NCI-H460 (cell line): Measurements from ENCODE around the gene EIPR1. TPM values are rescaled to one million over a fixed set of nuclear protein-coding genes. Genes with fewer than 3 reads are reported as not detected.

Experiments used
- DNase-seq: peaks from one replicate; pipeline ENCODE4 v3.0.0-alpha.2; 2016; ENCODE audit warnings: low read depth; ENCODE audit errors: extremely low read depth
- total RNA-seq: library from RNA; depleted of rRNA; stranded (reverse); fragments of >200 nt; shearing (Covaris generic); gene quantifications from 2 replicates; pipeline ENCODE4 v1.2.3, GENCODE V29; 2014

EIPR1 gene
- total RNA-seq, 1 experiment from 2014 or later, result 56.5 TPM

DNA sequence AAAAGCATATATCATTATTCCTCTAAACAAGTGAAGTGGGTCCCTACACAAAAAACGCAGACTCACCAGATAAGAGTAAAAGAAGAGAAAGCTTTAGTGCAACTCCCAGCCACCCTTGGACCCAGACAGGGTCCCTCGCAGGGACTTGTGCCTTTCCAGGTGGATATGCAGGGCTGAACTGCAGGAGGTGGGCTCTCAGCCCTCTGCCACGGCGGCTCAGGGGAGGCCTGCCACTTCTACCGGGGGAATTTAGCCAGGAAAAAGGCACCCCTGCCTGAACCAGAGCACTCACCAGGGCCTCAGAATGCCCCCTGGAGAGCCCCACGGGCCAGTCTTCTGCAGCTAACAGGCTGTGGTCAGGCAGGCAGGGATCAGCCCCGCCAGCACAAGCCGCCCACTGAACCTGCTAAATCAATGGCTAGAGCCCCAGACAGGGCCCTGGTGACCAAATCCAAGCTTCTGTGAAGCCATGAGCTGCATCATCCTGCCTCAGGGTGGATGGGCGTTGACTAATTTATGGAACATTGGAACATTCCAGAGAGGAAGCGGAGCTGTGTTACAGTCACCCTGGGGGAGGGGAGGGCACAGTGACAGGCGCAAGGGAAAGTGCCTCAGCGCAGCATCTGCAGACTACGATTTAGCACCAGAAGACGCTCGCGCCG, 209.3 kb downstream of the EIPR1 start:
- no peak for DNase-seq

DNA sequence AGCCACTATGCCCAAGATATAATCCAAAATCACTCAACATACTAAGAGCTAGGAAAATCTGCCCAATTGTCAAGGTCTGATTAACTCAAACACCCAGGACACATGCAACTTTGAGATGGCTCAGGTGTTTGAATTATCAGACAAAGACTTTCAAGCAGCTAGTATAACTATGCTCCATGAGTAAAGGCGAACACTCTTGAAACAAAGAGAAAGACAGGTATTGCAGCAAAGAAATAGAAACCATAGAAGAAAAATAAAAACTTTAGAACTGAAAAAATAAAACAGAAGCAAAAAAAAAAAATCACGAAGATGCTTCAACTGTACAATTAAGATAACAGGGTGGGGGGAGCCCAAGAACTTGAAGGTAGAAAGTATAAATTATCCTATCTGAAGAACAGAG, 214.2 kb downstream of the EIPR1 start:
- DNase-seq, result no peak

DNA sequence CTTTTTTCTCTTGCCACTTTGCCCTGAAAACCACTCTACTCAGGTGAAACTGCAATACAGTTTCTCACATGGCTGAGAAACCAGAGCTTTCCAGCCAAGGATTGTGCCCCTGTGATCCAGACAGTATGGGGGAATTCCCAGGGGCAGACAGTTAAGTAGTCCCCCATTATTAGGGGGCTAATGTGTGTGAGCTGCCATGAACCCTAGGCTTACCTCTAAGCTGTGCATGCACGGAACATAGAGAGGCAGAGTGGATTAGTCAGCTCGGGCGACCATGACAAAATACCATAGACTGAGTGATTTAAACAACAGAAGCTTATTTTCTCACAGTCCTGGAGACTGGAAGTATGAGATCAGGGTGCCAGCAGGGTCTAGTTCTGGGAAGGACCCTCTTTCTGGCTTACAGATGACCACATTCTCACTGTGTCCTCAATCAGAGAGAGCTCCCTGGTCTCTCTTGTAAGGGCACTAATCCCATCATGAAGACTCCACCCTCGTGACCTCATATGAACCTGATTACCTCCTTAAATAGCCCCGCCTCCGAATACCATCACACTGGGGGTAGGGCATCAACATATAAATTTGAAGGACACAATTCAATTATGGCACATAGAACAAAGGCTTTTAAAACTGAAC, 215.1 kb downstream of the EIPR1 start:
- no peak for DNase-seq

DNA sequence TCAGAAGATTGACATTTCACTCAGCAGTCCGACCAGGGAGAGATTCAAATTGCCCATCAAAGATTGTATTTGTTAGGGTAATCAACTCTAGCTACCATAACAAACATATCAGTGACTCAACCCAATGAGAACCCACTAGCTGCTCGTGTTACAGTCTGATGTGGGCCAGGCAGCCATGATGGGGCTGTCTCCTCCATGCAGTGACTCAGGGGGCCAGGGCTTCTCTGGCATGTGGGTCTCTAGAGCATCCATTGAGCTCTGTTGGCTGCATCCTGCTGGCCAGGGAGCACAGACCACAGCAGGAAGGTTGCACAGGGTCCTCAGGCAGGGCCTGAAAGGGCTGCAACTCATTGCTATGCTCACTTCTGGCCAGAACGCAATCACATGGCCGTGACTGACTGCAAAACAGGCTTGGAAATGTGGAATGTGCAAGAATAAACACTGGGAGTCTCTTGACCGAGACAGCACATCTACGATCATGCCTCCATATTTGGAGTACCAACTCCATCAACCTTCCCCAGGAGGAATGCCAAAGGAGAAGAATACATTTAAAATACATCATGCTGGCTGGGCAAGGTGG, 216.8 kb downstream of the EIPR1 start:
- DNase-seq, result no peak

DNA sequence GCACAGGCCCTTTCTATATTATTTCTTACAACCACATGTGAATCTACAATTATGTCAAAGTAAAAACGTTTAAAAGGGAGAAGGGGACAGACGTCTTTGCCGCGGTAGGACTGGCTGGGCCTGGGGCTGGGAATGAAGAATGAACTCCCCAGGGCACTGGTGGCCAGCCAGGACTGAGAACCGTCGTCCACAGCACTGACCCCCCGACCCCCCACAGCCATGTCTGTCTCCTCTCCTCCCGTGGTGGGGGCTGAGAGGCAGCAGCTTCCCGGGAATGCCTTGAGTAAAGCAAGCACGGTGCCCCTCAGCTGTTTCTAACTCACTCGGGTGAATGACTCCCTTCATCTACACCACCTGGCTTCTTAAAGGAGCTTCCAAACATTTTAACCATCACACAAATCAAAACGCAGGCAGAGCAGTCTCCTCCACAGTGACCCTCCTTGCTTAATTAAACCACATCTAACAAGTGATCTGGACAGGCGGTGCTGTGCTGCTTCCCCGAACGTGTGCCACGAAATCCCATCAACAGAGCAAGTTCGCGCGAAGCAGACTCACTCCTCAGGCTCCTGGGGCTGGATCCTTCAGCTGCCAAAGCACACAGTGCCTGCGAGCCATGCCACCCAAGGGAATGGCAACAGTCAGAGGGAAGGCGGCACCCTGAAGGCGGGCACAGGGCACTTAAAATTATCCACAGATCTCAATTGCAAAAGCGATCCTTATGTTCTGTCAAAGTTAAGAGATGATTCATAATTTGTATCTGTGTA, 217.7 kb downstream of the EIPR1 start:
- DNase-seq, result no peak

DNA sequence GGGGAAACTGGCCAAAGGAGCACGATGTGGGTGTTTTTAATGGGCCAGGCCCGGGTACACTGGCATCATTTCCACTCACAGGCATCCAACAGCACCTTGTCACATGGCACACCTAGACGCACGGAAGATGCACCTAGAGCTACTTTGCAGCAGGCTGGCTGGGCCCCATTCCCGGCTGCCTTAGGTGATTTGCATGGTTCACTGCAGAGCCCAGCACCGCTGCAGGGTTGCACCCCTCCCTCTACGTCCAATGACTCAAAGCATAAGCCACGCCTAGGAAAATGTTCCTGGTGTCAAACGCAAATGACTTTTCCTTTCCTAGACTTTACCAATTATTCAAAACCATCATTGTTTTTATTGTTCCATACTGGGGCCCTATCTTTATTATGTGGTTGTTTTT, 222.9 kb downstream of the EIPR1 start:
- DNase-seq, result no peak

DNA sequence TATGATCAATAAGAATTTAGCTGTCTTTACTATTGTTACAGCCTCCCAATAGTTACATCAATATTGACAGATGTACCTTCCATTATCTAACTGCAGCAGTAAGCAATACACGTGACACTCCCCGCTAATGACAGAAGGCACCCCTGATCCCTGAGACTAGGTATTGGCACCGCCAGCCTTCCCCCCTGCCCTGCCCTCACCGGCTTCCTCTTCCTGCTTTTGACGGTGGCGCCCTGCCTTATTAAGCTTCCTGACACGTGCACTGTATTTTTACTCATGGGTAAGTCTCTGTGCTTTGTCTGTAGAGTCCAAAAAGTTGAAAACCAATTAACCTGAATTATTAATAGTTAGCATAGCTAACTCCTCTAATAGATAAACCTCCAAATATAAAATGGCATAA, 223.5 kb downstream of the EIPR1 start:
- DNase-seq, result no peak

DNA sequence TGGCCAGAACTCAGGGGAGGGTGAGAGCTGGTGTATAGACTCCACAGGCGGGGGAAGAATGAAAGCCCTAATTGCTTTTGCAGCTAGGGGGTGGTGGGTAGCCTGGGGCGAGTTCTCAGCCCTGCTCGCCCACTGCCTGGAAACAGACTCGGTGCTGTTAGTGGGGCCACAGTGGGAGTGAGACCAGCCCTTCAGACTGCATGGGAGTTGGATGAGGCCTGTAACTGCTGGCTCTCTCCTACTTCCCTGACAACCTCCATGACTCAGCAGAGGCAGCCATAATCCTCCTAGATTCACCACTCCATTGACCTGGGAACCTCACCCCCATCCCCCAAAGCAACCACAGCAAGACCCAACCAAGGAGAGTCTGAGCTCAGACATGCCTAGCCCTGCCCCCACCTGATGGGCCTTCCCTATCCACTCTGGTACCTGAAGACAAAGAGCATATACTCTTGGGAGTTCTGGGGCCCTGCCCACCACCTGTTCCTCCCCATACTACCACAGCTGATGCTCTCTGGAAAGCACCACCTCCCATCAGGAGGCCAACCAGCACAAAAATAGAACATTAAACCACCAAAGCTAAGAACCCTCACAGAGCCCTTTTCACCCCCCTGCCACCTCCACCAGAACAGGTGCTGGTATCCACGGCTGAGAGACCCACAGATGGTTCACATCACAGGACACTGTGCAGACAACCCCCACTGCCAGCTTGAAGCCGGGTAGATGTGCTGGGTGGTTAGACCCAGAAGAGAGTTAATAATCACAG, 226.3 kb downstream of the EIPR1 start:
- no peak for DNase-seq

DNA sequence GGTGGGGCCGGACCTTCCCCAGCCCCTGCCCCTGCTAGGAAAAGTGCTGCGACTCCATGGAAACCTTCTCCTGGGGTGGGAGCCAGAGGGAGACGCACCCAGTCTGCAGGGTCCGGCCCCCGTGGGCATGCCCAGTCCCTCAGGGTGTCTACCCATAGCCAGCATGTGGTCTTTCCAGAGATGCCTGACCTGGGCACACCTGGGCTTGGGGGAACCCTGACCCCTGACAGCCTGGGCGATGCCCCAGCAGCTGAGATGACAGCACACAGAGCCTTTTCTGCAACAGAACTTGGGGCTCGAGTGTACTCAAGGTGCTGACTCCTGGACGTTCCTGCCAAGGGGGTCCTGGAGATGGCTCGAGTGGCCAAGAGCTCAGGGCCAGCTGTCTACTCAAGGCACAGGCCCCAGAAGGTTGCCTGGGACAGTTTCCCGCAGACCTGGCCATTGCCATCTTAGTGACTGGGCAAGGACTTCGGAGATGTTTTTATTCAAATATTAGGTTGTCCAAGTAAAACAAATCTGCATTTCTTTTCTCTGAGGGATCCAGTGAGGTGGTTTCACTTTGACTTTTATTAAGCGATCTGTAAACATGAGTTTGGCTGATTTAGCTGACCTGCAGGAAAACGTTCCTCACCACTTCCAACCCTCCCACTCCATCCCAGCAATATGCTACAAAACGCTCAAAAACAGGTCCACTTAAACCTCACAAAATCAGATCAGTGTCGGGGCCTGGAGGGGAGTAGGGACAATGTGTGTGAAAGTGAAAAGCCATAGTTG, 228.0 kb downstream of the EIPR1 start:
- DNase-seq, result no peak

DNA sequence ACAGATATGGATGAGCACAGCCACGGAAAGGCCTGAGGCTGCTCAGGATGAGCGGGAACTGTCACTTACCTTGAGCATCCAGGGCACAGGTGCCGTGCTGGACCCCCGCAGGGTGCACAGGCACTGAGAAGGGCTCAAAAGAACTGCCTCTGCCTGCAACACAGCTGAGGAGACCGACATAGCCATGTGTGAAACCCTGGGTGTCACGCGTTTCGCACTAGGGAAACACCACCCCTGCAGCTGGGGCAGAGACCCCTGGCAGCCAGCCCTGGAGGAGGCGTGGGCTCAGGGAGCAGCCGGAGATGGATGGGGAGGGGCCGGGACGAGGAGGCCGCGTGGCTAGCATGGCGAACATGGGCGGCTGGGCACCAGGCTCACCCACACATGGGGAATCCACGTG, 228.9 kb downstream of the EIPR1 start:
- DNase-seq, result no peak

DNA sequence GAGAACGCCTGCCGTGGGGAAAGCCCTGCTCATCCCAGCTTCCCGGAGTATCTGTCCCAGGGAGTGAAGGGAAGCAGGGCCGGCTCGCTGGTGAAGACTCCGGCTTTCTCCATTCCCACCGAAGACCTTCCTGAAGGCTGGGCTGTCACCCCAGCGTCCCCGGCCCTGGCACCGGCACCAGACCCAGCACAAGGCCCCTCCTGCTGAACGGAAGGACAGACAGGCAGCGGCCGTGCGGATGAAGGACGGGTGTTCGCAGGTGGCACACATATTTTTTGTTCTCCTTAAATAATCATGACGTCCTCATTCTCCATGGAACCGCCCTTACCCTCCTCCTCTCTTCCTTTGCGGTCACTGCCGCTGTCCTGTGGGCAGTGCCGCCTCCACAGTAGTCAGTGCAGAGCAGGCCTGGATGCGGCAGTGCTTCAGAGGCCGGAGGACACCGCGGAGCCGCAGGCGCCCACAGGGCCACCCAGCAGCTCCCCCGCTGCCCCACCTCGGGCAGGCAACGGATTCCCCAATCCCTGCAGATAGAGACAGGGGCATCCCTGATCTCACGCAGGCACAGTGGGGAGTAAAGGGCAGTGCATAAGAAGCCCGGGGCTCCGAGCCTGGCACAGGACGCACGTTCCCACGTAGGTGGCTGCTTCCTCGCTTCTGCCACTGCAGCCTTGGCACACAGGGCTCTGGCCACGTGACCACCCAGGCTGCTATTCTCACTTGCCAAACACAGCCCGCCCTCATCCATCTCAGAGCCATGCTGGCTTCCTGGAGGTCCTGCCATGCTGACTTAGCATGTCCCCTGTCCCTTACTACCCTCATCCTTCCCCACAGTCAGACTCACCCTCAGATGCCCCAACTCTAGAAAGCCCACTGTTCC, 229.7 kb downstream of the EIPR1 start:
- no peak for DNase-seq

DNA sequence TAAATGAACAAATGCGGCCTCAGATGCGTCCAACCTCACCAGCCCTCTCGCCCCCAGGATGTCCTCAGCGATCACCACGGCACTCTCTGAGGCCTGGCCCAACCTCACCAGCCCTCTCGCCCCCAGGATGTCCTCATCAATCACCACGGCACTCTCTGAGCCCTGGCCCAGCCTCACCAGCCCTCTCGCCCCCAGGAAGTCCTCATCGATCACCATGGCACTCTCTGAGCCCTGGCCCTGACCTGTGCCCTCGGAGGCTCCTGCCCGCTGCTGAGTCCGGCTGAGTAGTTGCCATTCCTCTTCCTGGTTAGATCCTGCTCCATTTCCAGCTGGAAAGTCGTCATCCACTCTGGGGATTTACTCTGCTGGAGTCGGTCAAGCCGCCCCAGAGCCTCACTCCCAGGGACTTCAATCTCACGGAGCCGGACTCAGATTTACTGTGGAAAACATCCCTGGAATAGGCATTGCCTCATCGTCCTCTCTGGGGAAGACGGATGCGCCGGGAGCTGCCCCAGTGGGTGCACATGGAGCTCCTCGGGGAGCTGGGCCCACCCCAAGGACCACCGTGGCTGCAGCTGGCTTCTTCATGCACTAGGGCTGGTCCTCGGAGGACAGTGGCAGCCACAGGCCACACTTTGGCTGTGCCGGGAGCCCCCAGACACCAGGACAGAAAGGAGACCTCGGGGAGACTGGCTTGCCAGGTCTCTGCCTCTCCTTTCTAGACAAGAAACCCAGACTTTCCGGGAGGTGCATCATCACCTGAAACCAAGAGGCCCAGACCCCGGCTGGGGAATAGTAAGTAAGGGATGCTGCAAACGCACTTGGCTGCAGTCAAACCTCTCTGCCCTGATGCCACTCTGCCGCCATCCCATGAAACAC, 230.6 kb downstream of the EIPR1 start:
- no peak for DNase-seq

DNA sequence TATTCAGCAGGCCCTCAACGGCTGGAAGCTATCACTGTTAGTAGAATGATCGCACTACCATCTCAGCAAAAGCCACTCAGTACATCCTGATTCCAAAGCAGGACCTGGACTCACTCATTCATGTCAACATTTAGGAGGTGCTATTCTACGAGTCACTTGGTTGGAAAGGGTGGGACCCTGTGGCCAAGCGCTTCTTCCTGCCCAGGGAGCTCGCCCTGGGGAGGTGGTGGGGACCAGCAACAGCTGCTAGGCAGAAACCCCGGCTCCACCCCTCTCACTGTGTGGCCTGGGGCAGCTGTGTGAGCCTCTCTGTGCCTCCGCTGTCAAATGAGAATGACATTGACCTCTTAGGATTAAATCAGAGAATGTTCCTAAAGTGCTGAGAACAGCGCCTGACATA, 231.4 kb downstream of the EIPR1 start:
- no peak for DNase-seq

DNA sequence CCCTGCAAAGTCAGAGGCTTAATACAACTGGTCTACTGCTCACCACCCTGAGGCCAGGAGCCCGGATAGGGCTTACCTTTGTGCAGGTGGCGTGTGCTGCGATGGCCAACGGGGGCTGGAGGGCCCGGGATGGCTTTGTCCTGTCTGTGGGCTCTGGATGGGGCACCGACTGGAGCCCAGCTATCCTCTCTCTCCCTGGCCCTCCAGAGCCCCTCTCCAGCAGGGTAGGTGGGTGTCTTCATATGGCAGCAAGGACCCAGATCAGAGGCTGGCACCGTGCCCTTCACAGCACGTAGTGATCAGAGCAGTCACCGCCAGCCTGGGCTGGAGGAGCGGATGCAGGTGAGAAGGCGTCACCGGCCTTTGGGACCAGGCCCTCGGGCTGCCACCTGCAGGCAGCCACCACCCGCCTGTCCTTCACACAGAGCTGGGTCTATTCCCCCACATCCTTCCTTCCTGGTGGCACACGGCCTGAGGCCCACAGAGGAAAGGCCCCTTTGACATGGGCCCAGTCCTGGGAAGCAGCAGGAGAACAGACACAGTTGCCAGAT, 232.1 kb downstream of the EIPR1 start:
- DNase-seq, result no peak

DNA sequence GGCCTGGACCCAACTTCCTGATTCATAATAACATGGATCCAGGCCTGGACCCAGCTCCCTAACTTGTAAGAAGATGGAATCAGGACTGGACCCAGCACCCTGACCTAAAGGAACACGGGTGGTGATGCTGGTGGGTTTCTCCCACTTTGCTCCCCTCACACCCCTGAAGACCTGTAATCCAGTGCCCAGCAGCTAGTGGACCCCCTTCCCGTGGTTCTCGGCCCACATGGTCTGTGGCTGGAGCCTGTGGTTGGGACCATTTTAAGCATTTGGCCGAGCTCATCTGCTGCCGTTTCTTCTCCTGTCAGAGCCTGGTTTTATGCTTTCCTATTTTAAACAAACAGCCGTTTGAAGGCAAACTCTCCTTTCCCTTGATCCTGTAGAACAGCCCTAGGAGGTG, 232.8 kb downstream of the EIPR1 start:
- DNase-seq, result no peak

DNA sequence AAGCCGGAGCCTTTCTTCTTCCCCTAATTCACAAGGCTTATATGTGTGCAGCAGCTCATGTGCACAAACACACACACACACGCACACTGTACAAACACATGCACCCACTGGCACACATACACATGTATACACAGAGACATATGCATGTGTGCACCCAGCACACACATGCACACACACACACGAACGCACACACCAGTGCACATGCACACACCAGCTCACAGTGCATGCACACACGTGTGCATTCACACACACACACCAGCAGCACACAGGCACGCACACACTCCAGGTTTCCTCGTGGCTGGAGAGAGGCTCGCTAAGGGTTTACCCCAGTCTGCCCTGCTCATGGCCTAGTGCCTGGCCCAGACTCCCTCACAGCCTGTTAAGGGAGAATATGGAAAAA, 234.0 kb downstream of the EIPR1 start:
- no peak for DNase-seq

DNA sequence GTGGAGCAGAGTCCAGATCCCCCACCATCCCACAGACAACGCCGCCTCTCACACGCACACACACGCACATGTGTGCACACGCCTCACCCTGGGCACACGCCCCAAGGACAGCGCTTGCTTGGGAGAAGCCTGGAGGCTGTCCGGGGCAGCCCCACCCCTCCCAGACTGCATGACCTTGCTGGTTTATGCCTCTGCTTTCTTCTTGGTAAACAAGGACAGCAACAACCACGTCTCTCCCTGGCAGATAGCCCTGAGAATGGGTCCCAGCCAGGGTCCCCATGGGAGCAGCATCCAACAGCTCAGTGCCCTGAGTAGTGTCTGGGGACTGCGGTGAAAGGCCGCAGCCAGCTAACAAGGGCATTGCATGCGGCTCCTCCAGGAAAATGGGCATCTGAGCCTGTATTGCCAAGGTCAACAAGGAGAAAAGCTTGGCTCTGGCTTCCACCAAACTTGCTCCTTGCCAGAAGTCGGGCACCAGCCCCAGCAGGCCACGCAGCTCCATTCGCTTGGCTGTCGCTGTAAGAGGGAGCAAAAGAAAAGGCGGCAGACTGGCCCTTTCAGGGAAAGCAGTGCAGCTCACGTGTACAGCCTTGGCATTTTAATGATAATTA, 234.6 kb downstream of the EIPR1 start:
- DNase-seq, result no peak
